ENCODE data around the gene IPO5.
"Not testable (repeated sequence)": the region's sequence is repeated elsewhere in the genome, so short reads cannot be mapped to it uniquely, and the experiment has no call there.

- not testable (repeated sequence) for TF ChIP-seq CTCF (conservative IDR thresholded peaks at IDR 0.05; ENCODE audit: low read depth, low read length); BHLHE40 (IDR thresholded peaks at IDR 0.05; ENCODE audit: low read depth, low read length); MAZ (IDR thresholded peaks at IDR 0.05; ENCODE audit: borderline replicate concordance, low read depth, low read length); MAFK (IDR thresholded peaks at IDR 0.05; ENCODE audit: low read depth, low read length); ELK1 (IDR thresholded peaks at IDR 0.05; ENCODE audit: borderline replicate concordance, low read depth, low read length); POLR2A (IDR thresholded peaks at IDR 0.05; ENCODE audit: low read depth, low read length); CEBPB (IDR thresholded peaks at IDR 0.05; ENCODE audit: low read depth, low read length)
These were observed 83.3 kb downstream of the IPO5 start for GRCh38 chr13:98036564-98037302.

Data from IMR-90 (cell line).